HG02870 (cell line): ENCODE data around the gene CPNE9.

ENCODE experiments used
- ATAC-seq: cut with Tn5 transposase; IDR thresholded peaks from one replicate; pipeline ENCODE4 v1.9.1; 2021; ENCODE audit warnings: mild to moderate bottlenecking, moderate library complexity; ENCODE audit not compliant: unreplicated experiment

The CPNE9 gene

GRCh38 chr3:9686050-9686550, 17.5 kb upstream of the CPNE9 start:
- no peak for ATAC-seq

GRCh38 chr3:9686703-9687102, 16.9 kb upstream of the CPNE9 start:
- ATAC-seq: no peak

- no peak for ATAC-seq
Observed at GRCh38 chr3:9687514-9687913, 16.1 kb upstream of the CPNE9 start.

- ATAC-seq: no peak
Observed at GRCh38 chr3:9688961-9689360, 14.7 kb upstream of the CPNE9 start.

DNA sequence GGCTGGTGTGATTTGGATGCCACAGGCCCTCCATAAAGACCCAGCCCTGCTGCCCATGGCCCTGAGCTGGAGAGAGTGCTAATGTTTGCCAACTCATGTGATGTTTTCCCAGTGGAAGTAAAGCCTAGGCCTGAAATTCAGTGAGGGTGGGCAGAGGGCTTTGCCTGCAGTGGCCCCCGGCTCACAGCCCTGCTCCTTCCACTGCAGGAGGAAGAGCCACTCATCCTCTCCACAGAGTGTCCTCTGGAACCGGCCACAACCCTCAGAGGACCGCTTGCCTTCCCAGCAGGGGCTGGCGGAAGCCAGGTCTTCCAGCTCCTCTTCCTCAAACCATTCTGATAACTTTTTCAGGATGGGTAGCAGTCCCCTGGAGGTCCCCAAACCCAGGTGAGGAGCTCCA, 13.9 kb upstream of the CPNE9 start:
- no peak for ATAC-seq

GRCh38 chr3:9690451-9691450, 12.9 kb upstream of the CPNE9 start:
- peak; percentile 74 for ATAC-seq

DNA sequence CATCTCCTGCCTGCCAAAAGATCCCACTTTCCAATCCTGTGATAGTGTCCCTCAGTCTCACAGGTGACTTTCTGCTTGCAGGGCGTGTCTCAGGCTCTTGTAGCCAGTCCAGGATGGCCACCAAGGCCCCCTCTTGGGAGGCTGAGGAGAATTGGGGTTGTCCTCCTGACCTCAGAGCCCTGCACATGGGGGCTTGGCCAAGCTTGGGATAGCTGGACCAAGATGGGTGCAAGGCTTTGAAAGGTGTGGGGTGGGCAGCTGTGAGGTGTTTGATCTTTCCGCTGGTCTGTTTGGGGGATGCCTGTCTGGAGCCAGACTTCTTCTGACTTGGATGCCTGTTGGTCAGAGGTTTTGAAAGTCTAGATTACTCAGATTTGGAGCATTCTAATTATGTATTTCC, 12.0 kb upstream of the CPNE9 start:
- no peak for ATAC-seq

DNA sequence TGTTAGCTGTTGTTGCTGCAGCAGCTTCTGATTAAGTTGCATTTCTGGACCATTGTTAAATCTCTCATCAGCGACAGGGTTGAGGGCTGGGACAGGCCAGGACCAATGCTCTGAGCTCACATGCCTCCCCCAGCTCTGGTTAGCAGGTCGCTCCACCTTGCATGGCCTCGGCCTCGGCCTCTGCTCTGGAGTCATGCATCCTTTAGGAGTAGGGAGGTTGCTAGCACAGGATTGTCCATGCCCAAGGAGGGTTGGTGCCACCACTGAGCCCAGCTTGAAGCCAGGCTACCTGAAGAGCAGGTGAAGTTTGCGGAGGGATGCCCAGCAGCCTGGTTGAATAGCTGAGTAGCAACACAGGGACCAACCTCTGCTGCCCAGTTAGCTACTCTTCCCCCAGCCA, 11.2 kb upstream of the CPNE9 start:
- no peak for ATAC-seq

- ATAC-seq: no peak
Observed at GRCh38 chr3:9695345-9695744, 8.3 kb upstream of the CPNE9 start.

DNA sequence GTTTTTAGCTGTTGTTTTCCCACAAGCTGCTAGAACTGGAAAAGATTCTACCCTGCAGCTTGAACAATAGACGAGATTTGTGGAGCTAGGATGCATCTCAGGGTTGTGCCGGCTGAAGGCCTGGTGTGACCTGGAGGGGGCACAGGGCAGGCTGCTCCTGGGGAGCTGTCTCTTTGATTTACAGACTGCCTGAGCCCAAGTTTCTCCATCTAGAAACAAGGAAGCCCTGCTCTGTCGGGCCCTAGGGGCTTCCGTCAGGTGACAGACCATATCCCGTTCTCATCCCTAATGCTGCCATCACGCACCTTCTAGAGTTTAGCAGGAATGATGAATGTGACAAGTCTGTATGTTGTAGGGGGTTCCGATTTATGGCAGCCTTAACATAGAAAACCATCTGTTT, 7.9 kb upstream of the CPNE9 start:
- no peak for ATAC-seq

DNA sequence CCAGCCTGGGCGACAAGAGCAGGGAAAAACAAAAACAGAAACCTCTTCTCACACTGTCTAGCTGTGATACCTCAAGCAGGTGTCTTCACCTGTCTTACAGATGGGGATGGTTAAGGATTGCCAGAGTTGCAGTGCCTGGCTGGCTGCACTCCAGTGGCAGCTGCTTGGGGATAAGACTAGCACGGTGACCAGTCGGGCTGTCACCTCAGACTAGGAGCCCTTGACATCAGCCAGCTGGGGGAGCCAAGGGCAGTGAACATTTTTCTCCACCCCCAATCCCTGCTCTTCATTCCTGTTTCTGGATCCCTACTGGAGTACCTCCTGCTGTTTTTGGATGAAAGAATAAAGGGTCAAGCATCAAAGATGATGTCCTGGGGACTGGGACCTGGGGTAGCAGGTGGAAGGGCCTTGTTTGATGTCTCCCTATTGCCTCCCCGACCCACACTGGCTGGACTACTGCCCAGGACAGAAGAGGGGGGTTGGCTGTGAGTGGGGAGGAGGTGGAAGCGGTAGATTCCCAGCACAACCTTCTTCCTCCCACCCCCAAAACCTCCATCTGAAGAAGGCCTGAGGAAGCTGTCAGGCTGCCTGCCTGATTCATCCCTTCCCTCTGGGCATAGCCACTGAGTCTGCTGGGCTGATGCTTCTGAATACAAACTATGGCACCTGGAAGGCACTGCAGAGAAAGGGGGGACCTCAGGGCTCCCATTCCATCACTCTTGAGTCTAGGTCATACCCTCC, 7.0 kb upstream of the CPNE9 start:
- no peak for ATAC-seq

DNA sequence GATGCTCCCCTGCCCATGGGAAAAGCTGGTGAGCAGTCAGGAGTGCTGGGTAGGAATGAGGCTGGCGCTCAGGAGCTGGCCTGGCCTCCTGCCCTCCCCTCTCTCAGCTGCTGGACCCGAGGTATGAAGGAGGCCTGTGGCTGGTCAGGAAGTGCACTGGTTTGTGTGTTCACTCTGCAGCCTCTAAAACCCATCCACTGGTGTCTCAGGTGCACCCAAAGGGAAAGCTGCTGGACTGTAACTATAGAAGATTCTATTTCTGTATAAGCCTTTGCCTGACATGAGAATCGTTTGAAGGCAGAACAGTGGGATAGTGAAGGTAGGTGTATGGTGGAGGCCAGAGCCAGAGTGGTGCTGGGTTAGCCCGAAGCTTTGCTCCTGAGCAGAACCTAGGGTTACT, 5.7 kb upstream of the CPNE9 start:
- no peak for ATAC-seq

DNA sequence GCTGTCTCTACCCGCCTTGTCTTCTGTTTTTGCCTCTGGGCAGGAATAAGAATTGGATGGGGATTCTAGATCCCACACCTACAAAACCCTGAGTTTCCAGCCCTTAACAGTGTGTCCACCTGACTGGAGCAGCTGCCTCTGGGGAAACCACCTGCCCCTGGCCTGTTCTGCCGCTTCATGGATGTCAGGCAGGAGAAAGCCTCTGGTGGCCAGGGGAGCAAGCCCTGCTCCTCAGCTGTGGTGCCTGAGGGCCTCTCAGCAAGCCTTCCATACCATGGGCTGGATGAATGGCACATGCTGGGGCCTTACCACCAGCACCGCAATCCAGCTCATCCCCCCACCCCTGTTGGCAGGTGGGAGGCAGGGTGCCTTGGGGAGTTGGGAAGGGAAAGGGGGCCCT, 5.3 kb upstream of the CPNE9 start:
- no peak for ATAC-seq

- no peak for ATAC-seq
Observed at GRCh38 chr3:9700536-9700935, 3.1 kb upstream of the CPNE9 start.

DNA sequence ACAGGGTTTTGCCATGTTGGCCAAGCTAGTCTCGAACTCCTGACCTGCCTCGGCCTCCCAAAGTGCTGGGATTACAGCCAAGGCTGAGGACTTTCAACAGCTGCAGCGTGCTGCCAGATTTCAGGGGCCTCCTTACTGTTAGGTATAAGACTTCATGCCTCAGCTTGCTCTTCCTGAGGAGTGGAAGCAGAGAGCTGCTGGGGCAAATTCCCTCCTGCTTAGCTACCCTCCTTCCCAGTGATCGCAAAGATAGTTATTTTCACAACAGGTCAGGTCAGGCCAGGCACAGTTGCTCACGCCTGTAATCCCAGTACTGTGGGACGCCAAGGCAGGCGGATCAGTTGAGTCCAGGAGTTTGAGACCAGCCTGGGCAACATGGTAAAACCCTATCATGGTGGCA, 2.6 kb upstream of the CPNE9 start:
- ATAC-seq: no peak

- no peak for ATAC-seq
Observed at GRCh38 chr3:9701711-9702110, 1.9 kb upstream of the CPNE9 start.

DNA sequence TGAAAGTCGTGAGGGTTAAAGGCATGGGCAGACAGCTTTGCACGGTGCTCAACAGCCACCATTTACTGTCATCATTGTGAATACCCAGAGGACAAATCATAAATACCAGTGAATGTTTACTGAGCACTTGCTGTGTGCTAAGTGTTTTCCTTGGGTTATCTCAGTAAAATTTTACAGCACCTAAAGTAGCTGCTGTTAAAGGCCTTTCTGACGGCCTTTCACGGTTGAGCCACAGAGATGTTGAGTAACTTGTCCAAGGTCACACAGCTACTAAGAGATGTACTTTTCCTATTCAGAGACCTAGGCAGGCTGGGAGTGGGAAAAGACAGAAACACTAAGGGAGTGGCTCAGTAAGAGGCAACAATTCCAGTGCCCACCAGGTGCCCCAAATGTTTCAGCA, 393 bp upstream of the CPNE9 start:
- ATAC-seq: no peak

GRCh38 chr3:9704347-9705322, 1.0 kb downstream of the CPNE9 start:
- ATAC-seq: no peak

- no peak for ATAC-seq
Observed at GRCh38 chr3:9710174-9710739, 6.6 kb downstream of the CPNE9 start.

DNA sequence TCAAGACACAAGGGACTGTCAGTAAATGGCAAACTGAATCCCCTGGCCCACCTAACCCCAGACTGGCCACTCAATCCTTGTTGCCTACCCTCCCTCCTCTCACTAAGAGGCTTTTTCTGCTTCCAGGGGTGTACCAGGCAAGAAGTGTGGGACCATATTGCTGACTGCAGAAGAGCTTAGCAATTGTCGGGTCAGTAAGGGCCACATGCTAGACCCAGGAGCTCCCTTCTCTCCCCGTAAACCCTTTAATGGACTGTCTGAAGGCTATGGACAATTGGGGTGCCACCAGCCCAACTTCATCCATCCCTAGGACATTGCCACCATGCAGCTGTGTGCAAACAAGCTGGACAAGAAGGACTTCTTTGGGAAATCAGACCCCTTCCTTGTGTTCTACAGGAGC, 8.8 kb downstream of the CPNE9 start:
- ATAC-seq: no peak
